ENCODE measurements around the gene PGF.

The PGF gene

GRCh38 chr14:74906925-74907521 is 48.4 kb downstream of the PGF start:
- in situ Hi-C loops (cut with HindIII; ENCODE audit: low sequenced_read_pairs), result loop anchor here (5.0 kb wide), 1 partner anchor 50 kb away; no protein-coding TSS in a partner anchor

DNA sequence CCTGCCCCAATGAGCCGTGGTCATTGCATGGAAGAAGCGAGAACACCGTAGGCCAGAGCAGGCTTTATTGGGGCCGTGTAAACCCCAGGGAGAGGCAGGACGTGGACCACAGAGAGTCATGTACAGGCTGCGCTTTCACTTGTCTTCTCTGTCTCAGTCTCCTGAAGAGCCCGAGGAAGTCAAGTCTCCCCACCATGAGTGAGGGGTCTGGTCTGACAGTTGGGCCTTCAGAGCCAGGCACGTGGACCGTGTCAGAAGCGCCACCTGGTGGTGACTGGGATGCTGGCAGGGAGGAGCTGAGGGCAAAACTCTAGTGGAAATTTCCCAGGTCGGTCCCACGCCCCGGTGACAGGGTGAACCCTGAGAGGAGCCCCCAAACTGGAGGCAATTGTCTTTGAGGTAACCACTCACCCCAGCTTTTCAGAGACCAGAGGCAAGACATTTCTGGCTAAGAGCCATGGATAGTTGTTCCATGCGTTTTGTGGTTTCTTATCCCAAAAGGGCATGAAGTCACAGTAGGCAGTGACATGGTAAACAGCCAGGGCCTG is 49.7 kb downstream of the PGF start:
- in situ Hi-C loops (cut with HindIII; ENCODE audit: low sequenced_read_pairs), result loop anchor here (5.0 kb wide), 1 partner anchor 48 kb away; no protein-coding TSS in a partner anchor

GRCh38 chr14:74904635-74905503 is 50.5 kb downstream of the PGF start:
- in situ Hi-C loops (cut with HindIII; ENCODE audit: low sequenced_read_pairs), result loop anchor here (5.0 kb wide), 1 partner anchor 48 kb away; no protein-coding TSS in a partner anchor

GRCh38 chr14:74902941-74903705 is 52.3 kb downstream of the PGF start:
- in situ Hi-C loops (cut with HindIII; ENCODE audit: low sequenced_read_pairs), result no loop called here

DNA sequence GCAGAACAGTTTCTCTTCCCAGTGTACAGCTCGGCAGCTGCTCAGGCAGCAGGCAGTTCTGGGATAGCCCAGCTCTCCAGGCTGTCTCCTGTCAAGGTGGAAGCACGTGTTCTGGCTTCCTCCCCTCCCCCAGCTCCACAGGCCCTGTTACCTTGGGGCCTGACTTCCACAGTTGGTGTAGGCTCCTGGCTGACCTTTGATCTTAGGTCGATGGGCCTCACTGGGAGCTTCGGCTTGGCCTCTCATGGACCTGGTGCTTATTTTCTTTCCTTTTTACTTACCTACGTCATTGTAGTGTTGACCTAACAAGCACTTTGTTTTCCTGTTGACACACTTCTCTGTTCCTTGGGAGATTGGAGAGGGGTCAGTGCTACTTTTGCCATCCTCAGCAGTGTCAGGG is 56.7 kb downstream of the PGF start:
- in situ Hi-C loops (cut with HindIII; ENCODE audit: low sequenced_read_pairs), result no loop called here

- in situ Hi-C loops (cut with HindIII; ENCODE audit: low sequenced_read_pairs), result no loop called here
Measured at GRCh38 chr14:74898083-74898482, 57.3 kb downstream of the PGF start.

DNA sequence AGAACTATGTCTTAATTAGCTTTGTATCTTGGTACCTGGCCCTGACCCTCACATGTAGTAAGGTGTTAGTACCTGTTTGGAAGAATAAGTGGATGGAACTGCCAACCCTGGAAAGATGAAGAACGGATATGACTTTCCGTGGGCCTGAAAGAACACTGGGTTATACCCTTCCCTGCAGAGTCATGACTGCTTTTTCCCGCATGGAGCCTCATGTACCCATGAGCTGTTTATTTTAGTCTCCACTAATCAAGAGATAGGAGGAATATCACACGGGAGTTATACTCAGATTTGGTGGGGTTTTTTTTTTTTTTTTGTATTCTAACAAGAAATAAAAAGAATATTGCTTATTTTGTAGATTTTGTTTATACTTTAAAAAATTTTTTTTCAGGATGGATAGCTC is 57.8 kb downstream of the PGF start:
- in situ Hi-C loops (cut with HindIII; ENCODE audit: low sequenced_read_pairs), result no loop called here

- in situ Hi-C loops (cut with HindIII; ENCODE audit: low sequenced_read_pairs), result no loop called here
Measured at GRCh38 chr14:74896400-74896799, 59.0 kb downstream of the PGF start.

- in situ Hi-C loops (cut with HindIII; ENCODE audit: low sequenced_read_pairs), result no loop called here
Measured at GRCh38 chr14:74893614-74894091, 61.7 kb downstream of the PGF start.

DNA sequence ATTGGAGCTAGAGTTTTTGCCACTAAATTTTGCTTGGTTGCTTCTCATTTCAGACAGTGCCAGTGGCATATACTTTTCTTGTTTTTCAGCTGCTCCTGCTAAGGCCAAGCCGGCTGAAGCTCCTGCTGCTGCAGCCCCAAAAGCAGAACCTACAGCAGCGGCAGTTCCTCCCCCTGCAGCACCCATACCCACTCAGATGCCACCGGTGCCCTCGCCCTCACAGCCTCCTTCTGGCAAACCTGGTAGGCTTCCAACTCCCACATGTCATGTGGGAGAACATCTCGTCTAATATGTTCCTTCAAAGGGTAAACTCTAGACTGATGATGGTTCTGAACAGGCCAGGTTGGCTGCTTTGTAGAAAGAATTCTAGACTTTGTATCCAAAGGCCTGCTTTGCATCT is 62.7 kb downstream of the PGF start:
- in situ Hi-C loops (cut with HindIII; ENCODE audit: low sequenced_read_pairs), result no loop called here

- in situ Hi-C loops (cut with HindIII; ENCODE audit: low sequenced_read_pairs), result no loop called here
Measured at GRCh38 chr14:74891870-74892269, 63.5 kb downstream of the PGF start.
